22Rv1 (cell line): ENCODE measurements around the gene SUN3.

Source experiments
- ZFX ChIP-seq: fragments of 450-650 bp; IDR thresholded peaks from 2 replicates; pipeline ENCODE4 v1.6.1; 2017; ENCODE audit warnings: antibody characterized with exemption, borderline replicate concordance
- TF ChIP-seq, protein P1 (sequence below): fragments of 450-650 bp; IDR thresholded peaks from 2 replicates; pipeline ENCODE4 v1.5.1; 2017; ENCODE audit warnings: mild to moderate bottlenecking

DNA sequence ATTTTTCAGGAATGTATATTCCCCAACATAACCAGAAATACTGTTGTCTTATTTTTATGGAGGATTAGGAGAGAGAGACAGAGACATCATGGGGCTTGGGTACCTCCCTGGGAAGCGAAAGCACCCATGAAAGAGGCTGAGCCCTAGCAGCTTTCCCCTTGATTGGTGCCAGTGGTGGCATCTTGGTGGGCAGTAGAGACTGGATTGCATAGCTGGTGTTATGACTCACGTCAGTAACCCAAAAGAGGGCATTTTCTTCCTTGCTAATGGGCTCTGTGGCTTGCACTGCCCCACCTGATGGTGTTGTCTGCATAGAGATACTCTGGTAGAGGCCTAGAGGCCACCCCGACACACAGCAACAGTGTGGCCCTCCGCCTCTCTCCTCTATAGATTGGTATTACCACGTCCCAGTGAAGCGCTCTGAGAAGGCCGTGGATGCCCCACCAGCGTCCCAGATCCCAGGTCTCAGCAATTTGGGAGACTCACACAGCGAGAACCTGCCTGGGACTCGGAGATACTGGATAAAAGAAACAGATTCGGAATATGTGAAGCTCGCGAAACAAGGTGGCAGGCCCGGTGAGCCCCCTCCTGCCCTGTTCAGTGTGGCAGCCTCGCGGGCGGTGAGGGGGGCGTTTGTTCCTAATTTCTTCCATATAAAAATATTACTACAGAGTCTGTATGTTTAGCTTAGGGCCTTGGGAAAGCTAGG, 12.2 kb upstream of the SUN3 start:
- TF ChIP-seq, protein P1, sequence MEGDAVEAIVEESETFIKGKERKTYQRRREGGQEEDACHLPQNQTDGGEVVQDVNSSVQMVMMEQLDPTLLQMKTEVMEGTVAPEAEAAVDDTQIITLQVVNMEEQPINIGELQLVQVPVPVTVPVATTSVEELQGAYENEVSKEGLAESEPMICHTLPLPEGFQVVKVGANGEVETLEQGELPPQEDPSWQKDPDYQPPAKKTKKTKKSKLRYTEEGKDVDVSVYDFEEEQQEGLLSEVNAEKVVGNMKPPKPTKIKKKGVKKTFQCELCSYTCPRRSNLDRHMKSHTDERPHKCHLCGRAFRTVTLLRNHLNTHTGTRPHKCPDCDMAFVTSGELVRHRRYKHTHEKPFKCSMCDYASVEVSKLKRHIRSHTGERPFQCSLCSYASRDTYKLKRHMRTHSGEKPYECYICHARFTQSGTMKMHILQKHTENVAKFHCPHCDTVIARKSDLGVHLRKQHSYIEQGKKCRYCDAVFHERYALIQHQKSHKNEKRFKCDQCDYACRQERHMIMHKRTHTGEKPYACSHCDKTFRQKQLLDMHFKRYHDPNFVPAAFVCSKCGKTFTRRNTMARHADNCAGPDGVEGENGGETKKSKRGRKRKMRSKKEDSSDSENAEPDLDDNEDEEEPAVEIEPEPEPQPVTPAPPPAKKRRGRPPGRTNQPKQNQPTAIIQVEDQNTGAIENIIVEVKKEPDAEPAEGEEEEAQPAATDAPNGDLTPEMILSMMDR, result no peak
- TF ChIP-seq ZFX, result no peak
